Panc1 (cell line): Measurements from ENCODE around the gene CLK4.

Experiments
- POLR2AphosphoS5 ChIP-seq: IDR thresholded peaks from 2 replicates; pipeline ENCODE4 v1.6.1; 2012; ENCODE audit warnings: mild to moderate bottlenecking, low read depth, low read length, moderate library complexity
- TF ChIP-seq, protein P1 (sequence below): fragments of 450-650 bp; IDR thresholded peaks from 2 replicates; pipeline ENCODE4 v1.5.1; 2017; ENCODE audit warnings: mild to moderate bottlenecking

DNA sequence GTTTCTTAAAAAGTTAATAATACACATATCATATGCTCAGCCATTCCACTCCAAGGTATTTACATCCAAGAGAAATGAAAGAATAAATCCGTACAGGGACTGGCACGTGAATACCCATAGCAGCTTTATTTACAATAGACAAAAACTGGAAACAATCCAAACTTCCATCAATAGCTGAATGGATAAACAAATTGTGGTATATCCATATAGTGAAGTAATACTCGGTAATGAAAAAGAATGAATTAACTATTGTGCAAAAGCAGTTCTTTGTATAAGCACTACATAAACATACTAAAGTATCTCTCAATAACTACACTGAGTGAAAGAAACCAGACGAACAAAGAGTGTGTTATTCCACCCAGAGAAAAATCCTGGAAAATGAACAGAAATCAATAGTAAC lies 54.2 kb downstream of the CLK4 start:
- TF ChIP-seq, protein P1, sequence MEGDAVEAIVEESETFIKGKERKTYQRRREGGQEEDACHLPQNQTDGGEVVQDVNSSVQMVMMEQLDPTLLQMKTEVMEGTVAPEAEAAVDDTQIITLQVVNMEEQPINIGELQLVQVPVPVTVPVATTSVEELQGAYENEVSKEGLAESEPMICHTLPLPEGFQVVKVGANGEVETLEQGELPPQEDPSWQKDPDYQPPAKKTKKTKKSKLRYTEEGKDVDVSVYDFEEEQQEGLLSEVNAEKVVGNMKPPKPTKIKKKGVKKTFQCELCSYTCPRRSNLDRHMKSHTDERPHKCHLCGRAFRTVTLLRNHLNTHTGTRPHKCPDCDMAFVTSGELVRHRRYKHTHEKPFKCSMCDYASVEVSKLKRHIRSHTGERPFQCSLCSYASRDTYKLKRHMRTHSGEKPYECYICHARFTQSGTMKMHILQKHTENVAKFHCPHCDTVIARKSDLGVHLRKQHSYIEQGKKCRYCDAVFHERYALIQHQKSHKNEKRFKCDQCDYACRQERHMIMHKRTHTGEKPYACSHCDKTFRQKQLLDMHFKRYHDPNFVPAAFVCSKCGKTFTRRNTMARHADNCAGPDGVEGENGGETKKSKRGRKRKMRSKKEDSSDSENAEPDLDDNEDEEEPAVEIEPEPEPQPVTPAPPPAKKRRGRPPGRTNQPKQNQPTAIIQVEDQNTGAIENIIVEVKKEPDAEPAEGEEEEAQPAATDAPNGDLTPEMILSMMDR: no peak
- TF ChIP-seq POLR2AphosphoS5: no peak
